CD4-positive, alpha-beta T cell treated with Interleukin-2 at 100 ng/mL for 4 hours (primary cell): Measurements from ENCODE around the gene DHRS7.

Experiments used
- DNase-seq: peaks from one replicate; pipeline ENCODE4 v3.0.0-alpha.2; 2020; ENCODE audit warnings: low spot score

Gene DHRS7, protein sequence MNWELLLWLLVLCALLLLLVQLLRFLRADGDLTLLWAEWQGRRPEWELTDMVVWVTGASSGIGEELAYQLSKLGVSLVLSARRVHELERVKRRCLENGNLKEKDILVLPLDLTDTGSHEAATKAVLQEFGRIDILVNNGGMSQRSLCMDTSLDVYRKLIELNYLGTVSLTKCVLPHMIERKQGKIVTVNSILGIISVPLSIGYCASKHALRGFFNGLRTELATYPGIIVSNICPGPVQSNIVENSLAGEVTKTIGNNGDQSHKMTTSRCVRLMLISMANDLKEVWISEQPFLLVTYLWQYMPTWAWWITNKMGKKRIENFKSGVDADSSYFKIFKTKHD

DNA sequence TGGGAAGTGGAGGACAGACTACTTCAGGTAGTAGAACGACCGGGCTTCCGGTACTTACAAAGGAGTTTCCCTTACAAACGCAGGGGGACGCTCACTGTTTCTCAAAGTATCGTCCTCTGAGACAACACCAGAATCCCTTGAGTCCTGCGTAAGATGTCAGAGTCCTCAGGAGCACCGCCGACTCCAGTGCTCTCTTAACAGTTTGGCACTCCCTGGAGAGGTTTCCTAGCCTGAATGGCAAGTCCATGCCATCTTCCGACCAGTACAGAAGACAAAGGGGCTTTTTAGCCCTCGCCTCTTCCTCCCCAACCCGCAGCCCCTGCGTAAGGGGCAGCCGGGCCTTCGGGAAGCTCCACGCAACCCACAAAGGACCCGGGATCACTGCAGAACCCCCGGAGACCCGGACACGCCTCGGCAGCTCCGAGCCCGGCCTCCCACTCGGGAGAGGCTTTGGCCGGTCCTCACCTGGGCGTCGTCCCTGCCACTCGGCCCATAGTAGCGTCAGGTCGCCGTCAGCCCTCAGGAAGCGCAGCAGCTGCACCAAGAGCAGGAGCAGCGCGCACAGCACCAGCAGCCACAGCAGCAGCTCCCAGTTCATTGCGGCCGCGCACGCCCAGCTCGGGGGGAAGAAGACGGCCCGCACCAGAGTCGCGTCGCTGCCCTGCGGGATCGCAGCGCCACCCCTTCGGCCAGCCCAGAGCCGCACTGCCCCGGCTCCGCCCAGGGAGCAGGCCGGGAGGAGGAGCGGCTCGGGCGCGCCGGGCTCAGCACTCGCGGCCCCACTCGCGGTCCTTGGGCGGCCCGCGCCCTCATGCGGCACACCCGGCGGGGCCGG is at the start of gene DHRS7:
DHRS7 (minus strand) TSS at position 687 of the 835 bp plus-strand sequence; CDS start at position 598, 89 bp downstream.
- DNase-seq: peak; percentile 71

DNA sequence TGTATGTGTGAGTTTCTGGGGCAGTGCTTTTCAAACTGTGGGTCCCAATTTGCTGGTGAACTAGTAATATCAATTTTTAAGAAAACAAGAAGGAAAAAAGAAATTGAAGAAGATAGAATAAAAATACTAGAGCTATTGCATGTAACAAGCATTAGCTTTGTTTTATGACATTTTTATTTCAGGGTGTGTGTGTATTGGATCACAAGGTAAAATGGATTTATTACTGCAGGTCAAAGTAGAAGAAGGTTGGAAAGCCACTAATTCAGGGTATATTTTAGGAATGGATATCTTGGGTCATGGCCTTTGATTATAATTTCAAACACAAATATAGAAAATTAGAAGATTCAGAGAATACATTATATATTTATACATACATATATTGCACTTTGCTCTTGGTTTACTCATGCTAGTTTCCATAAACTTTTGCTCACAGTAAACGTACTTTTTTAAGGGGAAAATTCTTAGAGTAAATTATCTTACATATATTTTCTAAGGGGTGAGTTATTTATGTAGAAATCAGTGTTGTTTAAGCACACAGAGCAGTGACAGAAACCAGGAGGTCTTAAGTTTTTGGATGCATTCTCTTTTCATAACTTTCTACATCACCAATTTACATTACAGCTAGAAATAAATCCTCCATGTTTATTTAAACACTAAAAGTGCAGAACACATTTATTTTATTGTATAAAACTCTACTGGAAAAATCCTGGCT is 49.4 kb upstream of the DHRS7 start:
- no peak for DNase-seq

DNA sequence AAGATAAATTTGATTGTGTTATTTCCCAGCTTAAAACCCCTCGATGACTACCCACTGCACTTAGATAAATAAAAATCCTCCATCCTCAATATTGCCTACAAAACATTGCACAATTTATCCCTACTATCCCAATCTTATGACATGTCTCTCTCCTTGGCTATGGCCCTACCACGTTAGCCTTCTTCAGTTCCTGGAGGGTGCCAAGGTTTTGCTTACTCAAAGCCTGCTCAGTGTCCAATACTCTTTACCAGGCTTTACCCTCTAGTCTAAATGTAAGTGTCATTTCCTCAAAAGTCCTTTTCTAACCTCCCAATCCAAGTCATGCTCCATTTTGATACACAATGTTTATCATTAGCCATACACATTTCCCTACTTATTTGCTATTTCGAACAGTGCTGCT is 48.8 kb upstream of the DHRS7 start:
- DNase-seq: no peak

DNA sequence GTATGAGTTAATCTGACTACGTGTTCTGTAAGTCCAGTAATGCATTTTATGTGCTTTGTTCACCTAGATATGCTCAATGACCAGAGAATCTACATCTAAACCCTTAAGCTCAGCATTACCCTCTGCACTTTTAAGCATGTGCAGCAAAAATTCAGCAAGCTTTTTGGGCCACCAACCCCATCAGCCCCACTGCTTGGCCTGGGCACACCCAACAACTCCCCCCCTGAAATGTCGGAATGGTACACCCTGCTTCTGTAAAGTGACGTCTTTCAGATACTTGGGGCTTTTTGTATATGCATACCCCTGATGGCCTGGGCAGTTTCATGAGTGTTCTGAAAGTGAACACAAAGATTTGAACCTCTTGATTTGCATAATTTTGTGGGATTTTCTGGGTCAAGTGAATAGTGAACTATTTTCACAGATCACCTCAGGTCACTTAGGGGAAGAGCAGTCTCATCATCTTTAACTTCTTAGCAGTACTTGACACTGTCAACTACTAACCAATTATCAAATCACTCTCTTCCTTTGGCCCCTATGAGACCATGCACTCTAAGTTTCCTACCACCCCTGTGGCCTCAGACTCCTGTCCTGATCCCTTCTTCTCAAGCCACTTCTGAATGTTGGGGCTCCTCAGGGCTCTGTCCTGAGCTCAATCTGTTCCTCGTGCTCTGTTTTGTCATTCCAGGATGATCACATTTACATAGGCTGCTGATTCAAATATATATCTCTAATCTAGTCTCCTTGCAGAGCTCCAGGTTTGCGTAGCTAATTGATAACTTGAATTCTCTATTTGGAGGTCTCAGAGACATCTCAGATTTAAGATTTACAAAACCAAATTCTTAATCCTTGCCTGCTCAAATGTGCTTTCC is 47.5 kb upstream of the DHRS7 start:
- DNase-seq: no peak

DNA sequence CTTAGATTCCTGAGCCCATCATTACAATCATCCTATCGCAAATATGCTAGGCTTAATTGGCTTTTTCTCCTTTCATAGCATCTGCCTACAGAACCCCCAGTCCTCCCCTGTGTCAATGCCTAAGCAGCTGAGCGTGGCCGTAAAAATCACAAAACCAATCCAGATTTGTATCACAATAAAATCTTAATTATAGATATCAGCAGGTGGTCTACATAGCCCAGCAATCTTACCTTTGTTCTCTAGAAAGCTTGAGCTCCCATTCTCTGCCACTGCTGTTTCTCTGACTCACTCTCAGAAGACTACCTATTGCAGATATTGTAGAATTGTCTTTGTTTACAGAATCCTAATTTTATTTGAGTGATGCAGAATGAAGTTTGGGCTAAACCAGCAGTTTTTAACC is 46.0 kb upstream of the DHRS7 start:
- no peak for DNase-seq

DNA sequence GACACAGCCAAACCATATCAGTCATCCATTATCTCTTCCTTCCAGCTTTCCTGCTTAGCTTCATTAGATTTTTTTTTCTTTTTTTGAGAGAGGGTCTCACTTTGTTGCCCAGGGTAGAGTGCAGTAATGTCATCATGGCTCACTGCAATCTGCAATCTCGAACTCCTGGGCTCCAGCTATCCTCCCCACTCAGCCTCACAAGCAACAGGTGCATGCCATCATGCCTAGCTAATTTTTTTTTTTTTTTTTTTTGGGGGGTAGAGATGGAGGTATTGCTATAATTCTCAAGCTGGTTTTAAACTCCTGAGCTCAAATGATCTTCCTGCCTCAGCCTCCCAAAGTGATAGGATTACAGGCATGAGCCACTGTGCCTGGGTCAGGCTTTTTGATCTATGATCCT is 45.5 kb upstream of the DHRS7 start:
- no peak for DNase-seq

DNA sequence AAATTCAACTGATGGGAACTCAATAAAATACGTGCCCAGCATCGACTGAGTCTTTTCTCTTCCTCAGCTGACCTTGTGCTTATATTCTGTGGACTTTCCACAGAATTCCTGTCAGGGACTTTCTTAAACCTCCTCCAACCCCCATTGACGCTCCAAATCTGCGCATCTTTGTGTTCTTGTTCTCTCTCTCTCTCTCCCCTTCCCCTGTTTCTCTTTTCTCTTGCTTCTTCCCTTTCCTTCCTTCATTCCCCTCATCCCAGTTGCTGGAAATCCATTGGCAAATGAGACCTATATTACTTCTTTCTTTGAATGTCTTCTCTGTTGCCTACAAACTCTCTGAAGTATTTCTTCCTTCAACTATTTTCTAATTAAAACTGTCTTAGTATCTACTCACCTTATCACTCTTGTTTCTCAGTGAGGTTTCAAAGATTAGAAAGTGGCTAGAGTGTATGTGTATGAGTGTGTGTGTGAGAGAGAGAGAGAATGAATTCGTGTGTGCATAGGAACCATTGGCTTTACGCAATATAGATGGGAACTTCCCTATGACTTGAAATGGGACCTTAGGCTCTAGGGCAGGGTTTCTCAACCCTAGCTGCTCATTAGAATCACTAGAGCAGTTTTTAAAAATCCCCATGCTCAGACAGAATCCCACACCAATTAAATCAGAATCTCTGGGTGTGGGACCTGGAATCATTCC is 41.8 kb upstream of the DHRS7 start:
- DNase-seq: no peak

DNA sequence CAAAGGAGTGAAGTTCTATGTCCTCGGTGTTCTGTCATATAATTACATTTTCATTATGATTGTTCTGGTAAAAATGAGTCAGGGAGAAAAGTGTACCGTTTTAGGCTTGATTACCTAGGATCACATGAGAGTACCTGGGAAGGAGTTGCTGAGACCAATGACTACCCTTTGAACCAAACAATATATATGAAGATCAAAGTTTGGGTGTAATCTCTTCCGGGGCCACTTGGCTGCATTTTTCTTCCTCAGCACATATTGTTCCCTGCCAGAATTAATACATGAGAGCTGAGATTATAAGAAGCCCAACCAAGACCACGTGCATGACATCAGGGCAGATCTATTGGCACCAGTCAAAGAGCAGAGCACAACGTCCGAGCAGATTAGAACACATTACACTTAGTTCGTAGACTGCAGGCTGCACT is 41.1 kb upstream of the DHRS7 start:
- no peak for DNase-seq

DNA sequence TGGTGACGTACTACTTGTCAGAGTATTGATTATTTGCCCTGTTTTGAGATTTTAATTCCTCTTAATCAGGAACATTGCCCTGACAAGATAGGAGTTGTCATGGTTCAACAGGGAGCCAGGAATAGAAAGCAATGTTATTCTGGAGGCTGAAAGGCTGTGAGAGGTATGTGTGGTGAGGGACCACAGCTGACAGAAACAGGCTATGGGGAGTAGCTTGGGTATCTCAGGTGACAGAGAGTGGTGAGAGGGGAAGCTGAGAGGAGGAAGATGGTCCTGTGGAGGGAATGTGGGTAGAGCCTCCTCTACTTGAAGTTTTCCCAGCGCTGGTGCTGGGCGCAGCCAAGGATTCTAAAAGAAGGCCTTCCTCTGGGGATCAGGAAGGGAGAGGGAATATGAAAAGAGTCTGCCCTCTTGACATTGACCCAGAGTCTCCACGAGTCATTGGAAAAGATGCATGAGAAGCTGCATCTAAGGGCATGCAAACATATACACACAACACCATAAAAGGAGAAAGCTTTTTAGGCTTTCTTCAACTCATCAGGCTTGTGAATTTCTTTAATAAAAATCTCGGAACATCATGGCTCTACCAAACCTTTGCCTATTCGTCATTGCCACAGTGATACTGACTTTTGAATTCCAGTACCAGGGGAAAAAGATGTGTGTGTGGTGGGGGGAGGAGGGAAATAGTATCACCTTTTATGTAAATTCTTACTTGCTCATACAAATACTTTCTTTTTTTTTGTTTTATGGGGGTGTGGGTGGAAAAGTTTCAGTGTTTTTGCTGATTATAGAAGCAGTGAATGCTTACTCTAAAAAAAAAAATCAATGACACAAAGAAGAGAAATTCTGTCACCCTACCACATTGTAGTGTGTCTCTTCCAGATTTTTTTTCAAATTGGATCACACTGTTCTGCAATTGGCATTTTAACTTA is 39.9 kb upstream of the DHRS7 start:
- DNase-seq: no peak

DNA sequence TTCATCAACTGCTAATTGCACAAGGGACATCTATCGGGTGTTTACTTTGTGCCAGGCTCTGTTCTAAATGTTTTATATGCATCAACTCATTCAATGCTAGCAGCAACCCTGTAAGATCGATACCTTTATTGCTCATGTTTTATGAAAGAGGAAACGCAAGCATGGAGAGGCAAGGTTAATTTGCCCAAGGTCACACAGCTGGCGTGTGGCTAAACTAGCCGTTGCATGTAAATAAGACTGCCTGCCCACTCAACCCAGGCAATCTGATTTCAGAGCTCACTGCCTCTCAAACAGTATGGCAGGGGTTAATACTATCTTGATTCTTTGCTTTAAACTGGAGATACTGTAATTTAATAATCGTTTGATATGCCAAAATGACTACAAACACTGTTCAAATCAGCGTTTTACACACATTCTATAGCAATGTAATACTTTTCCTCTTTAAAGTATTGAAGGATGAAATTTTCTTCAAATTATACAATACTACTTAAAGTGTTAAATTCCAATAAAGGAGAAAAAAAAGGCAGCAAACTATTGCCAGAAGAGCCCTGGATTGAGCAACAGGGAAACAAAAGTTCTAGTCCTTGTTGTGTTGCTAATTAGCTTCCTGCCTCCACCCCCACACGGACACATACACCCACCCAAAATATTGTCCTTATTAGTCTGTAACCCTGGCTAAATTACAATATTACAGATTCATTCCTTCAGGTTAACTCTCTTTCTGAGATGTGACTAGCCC is 39.1 kb upstream of the DHRS7 start:
- no peak for DNase-seq

DNA sequence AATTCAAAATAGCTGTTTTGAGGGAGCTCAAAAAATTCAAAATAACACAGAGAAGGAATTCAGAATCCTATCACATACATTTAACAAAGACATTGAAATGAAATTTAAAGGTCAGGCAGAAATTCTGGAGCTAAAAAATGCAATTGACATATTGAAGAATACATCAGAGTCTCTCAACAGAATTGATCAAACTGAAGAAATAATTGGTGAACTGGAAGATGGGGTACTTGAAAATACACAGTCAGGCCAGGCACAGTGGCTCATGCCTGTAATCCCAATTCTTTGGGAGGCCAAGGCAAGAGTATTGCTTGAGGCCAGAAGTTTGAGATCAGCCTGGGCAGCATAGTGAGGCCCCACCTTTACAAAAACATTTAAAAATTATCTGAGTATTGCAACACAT is 34.1 kb upstream of the DHRS7 start:
- no peak for DNase-seq

DNA sequence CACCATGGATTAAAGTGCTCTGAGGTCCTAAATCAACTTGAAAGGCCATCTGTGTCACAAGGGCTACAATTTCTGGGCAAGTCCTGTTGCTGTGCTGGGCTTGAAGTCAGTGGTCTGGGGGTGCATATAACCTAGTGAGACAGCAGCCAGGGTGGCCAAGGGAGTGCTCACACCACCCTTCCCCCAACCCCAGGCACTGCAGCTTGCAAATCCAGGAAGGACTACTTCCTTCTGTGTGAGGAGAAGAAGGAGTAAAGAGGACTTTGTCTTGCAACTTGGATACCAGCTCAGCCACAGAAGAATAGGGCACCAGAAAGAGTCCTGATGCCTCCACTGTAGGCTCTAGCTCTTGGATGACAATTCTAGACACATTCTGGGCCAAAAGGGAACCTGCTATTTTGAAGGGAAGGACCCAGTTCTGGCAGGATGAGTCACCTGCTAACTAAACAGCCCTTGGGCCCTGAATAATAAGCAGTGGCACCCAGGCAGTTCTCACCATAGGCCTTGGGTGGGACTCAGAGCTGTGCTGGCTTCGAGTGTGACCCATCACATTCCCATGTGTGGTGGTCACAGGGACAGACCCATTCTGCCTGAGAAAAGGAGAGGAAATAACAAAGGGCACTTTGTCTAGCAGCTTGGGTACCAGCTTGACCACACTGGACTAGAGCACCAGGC is 32.6 kb upstream of the DHRS7 start:
- no peak for DNase-seq

DNA sequence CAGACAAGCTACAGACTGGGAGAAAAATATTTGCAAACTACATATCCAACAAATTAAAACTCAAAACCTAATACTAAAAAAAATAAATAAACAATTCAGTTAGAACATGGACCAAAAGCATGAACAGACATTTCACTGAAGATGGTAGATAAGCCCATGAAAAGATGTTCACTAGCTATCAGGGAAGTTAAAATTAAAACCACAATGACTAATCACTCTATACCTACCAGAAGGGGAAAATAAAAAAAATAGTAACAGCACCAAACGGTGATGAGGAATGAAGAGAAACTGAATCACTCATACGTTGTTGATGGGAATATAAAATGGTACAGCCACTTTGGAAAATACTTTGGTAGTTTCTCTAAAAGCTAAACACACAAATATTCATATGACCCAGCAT is 31.1 kb upstream of the DHRS7 start:
- no peak for DNase-seq

DNA sequence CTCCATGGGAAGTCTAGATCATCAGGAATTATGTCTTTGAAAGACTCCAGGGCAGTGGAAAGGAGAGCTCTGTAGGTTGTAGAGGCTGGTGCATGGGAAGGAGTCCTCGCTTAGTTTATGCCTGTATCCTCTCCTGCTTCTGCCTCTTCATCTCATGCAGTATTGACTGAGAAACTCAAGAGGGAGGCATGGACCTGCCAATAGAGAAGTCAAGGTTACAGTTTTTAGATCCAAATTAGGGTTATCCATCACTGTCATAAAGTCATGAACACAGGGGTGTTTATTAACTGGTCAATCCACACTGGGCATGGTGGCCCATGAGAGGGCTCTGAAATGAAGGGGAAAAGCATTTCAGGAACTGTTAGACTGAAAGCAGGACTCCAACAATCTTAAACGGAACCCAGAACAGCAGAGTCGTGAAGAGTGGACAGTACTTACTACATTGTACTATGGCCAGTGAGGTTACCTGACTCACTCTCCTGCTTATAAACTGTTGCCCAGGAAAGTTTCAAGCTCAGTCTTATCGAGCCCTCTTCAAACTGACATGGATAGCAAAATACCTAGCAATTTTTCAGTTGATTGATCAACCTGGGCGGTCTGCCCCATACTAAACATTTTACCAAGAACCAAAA is 30.1 kb upstream of the DHRS7 start:
- DNase-seq: no peak

DNA sequence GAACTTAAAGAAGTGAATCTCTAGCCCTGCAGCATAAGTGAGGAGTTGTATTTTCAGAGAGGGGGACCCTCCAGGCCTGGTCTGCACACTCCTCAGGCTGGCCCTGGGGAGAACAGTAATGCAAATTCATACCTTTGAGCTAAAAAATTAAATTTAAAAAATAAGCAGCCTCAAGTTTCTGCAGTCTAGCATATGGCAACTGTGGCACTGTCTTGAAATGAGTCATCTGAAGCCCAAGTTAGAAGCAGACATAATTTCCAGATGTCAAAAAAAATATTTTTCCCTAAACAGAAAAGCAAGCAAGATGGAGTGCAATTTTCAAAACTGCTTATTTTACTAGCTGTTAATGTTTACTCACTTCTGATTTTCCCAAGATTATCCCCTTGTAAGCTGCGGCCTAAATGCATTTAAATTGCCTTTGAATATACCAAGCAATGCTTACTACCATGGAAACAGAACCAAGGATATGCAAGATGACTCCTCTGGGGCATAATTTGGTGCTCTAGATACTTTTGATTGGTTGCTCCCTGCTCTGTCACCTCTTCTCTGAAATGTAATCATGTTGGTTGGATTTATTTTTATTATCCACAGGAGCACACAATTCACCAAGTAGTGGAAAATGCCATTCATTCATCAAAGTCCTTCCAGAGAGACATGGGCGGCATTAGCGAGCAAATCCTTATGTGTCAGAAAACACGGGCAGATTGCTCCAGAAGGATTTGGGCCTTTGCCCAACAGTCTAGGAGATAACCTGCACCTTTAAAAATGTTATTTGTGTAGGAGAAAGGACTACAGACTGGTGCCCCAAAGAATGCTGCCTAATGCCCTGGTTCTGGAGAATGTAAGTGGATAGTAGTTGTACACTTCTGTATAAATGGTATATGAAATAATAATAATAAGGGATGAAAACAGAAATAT is 25.0 kb upstream of the DHRS7 start:
- DNase-seq: no peak

DNA sequence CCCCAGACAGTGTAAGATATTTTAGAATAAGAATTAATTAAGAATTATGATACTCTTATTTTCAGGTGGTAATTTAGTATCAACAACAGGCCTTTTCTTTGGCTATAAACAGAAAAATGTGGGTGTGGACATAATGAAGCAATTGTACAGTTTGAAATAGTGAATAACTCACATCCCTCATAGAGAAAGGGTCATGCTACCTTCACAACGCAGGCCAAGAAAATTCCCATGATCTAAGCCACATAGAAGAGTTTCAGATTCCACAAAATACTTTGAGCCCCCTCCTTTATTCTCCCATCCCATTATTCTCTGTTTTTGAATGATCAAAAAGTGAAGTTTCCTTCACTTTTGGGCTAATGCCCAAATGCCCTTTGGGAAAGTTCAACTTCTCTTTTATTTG is 23.5 kb upstream of the DHRS7 start:
- DNase-seq: no peak

DNA sequence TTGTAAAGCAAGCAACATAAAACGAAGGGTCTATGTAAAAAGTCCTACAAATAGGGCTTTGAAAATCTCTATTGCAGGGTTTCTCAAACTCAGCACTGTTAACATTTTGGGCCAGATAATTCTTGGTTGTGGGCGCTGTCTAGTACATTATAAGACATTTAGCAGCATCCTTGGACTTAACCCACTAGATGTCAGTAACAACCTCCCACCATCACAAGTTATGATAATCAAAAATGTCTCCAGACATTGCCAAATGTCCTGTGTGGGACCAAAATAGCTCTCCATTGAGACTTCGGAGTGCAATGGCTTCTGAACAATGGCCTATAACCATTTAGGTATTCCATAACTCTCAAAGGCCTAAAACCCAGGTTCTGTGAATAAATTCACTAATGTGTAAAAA is 22.9 kb upstream of the DHRS7 start:
- DNase-seq: no peak
